ENCODE measurements around the gene SMIM31. TPM values are rescaled to one million over a fixed set of nuclear protein-coding genes. Genes with fewer than 3 reads are reported as not detected.

The SMIM31 gene
- polyA plus RNA-seq, 3 donors = not detected

DNA sequence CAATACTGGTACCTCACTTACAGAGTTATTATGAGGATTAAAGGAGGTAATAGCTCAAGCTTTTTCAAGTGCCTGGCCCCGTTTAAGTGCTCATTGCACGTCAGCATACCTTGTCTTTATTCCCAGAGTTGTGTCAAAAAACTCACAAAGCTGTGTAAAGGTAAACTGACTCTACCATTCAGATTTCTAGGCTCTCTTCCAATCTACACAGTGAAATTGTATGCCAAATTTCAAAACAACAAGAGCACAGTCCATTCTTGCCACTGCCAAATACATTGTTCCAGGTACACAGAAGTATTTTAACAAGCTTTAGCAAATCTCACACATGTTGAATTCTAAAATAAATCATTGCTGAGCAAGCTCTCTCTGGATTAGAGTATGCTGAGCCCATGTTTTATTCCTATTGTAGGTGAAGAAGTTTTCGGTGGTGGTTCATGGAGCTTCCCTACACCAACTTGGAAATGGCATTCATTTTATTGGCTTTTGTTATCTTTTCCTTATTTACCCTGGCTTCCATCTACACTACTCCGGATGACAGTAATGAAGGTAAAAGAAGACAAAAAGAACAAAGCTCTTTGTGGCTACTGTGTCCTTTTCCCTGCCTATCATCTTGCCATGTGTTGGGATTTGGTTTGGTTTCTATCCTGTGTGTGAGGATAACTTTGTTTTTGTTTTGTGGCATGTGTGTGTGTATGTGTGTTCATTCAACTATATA, 16.2 kb downstream of the SMIM31 start:
- WGBS (ENCODE audit: insufficient coverage) = 100% methylated on average over 1 of the region's 4 CpGs
- DNase-seq = no peak
- H3K27me3 Mint-ChIP-seq (ENCODE audit: low read depth in 3 of 3) = peaks cover 2 to 6% (median 5%) of the 10 kb centered on the region in 3 donors
- H3K4me1 ChIP-seq (ENCODE audit: control insufficient read depth in 1 of 2, insufficient read depth in 2 of 2, low read length in 2 of 2) = no peaks in the 10 kb centered on the region
- no peak overlapping the region for H3K27ac Mint-ChIP-seq
- no peaks in the 10 kb centered on the region for H3K9me3 Mint-ChIP-seq
- TF ChIP-seq, protein P1, sequence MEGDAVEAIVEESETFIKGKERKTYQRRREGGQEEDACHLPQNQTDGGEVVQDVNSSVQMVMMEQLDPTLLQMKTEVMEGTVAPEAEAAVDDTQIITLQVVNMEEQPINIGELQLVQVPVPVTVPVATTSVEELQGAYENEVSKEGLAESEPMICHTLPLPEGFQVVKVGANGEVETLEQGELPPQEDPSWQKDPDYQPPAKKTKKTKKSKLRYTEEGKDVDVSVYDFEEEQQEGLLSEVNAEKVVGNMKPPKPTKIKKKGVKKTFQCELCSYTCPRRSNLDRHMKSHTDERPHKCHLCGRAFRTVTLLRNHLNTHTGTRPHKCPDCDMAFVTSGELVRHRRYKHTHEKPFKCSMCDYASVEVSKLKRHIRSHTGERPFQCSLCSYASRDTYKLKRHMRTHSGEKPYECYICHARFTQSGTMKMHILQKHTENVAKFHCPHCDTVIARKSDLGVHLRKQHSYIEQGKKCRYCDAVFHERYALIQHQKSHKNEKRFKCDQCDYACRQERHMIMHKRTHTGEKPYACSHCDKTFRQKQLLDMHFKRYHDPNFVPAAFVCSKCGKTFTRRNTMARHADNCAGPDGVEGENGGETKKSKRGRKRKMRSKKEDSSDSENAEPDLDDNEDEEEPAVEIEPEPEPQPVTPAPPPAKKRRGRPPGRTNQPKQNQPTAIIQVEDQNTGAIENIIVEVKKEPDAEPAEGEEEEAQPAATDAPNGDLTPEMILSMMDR (IDR thresholded peaks at IDR 0.05) = no peak
- no peaks in the 10 kb centered on the region for H3K9me3 ChIP-seq (replicated peaks in 1 of 2; ENCODE audit: control insufficient read depth in 1 of 2, insufficient read depth in 1 of 2, low read length in 2 of 2)
- no peak overlapping the region for H3K4me3 Mint-ChIP-seq
- no peaks in the 10 kb centered on the region for H3K36me3 ChIP-seq (replicated peaks in 1 of 2; ENCODE audit: control insufficient read depth in 1 of 2, insufficient read depth in 2 of 2, low read length in 2 of 2)
- H3K4me2 ChIP-seq (replicated peaks; ENCODE audit: extremely low read depth, low read length, poor library complexity, severe bottlenecking) = no peak overlapping the region
- H3K4me1 Mint-ChIP-seq = no peaks in the 10 kb centered on the region
- intact Hi-C loops (cut with micrococcal nuclease) = no loop called here
- no peaks in the 10 kb centered on the region for H3K36me3 Mint-ChIP-seq
- H3K27me3 ChIP-seq (ENCODE audit: control insufficient read depth in 2 of 2, insufficient read depth in 2 of 2, low read length in 2 of 2) = no peaks in the 10 kb centered on the region
- H3K27ac ChIP-seq (ENCODE audit: low read depth in 1 of 2, low read length in 2 of 2) = no peak overlapping the region
- H2AFZ ChIP-seq (ENCODE audit: insufficient read depth, low read depth, low read length, poor library complexity, severe bottlenecking) = no peak overlapping the region
- no peak overlapping the region for H3K9ac ChIP-seq (ENCODE audit: insufficient read depth, low read length, poor library complexity, severe bottlenecking)
- H3K79me2 ChIP-seq (ENCODE audit: insufficient read depth, low read length) = no peaks in the 10 kb centered on the region
- no peak overlapping the region for H3K4me3 ChIP-seq (replicated peaks in 1 of 3; ENCODE audit: low read depth in 2 of 3, low read length in 3 of 3)
- H4K20me1 ChIP-seq (ENCODE audit: insufficient read depth, low read length) = no peaks in the 10 kb centered on the region

DNA sequence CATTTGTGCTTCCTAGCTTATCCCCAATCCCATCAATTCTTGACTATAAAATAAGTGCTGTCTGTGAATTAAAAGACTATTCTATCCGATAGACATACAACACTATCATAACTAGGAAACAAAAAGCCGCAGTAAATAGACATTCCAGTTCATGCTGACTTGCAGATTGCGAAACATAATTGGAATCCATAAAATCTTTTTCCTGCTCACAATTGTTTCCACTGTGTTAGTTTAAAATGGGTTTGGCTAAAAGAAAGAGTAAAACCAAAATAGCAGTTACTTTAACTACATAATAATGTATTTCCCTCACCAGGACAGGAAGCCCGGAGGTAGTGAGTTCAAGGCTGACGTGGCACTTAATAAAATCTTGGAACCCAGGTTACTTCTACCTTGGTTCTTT, 17.2 kb downstream of the SMIM31 start:
- intact Hi-C loops (cut with micrococcal nuclease) = no loop called here
- H3K4me1 Mint-ChIP-seq = no peaks in the 10 kb centered on the region

More for the DNA sequence above, 17.2 kb downstream of the SMIM31 start:
- whole genome bisulfite sequencing (ENCODE audit: insufficient coverage) = 80% methylated on average over 1 of the region's 5 CpGs
- no peak for DNase-seq
- no peak overlapping the region for H3K27ac Mint-ChIP-seq
- no peaks in the 10 kb centered on the region for H3K9me3 ChIP-seq (replicated peaks in 1 of 2; ENCODE audit: control insufficient read depth in 1 of 2, insufficient read depth in 1 of 2, low read length in 2 of 2)
- H3K9me3 Mint-ChIP-seq = no peaks in the 10 kb centered on the region
- H3K79me2 ChIP-seq (ENCODE audit: insufficient read depth, low read length) = no peaks in the 10 kb centered on the region
- no peaks in the 10 kb centered on the region for H3K36me3 ChIP-seq (replicated peaks in 1 of 2; ENCODE audit: control insufficient read depth in 1 of 2, insufficient read depth in 2 of 2, low read length in 2 of 2)
- H3K4me3 ChIP-seq (replicated peaks in 1 of 3; ENCODE audit: low read depth in 2 of 3, low read length in 3 of 3) = no peak overlapping the region
- no peak overlapping the region for H2AFZ ChIP-seq (ENCODE audit: insufficient read depth, low read depth, low read length, poor library complexity, severe bottlenecking)
- H4K20me1 ChIP-seq (ENCODE audit: insufficient read depth, low read length) = no peaks in the 10 kb centered on the region
- TF ChIP-seq, protein P1 (IDR thresholded peaks at IDR 0.05) = no peak
- H3K4me2 ChIP-seq (replicated peaks; ENCODE audit: extremely low read depth, low read length, poor library complexity, severe bottlenecking) = no peak overlapping the region
- no peaks in the 10 kb centered on the region for H3K36me3 Mint-ChIP-seq
- no peaks in the 10 kb centered on the region for H3K27me3 ChIP-seq (ENCODE audit: control insufficient read depth in 2 of 2, insufficient read depth in 2 of 2, low read length in 2 of 2)
- no peaks in the 10 kb centered on the region for H3K4me1 ChIP-seq (ENCODE audit: control insufficient read depth in 1 of 2, insufficient read depth in 2 of 2, low read length in 2 of 2)
- peaks cover 2 to 6% (median 5%) of the 10 kb centered on the region in 3 donors for H3K27me3 Mint-ChIP-seq (ENCODE audit: low read depth in 3 of 3)
- no peak overlapping the region for H3K9ac ChIP-seq (ENCODE audit: insufficient read depth, low read length, poor library complexity, severe bottlenecking)
- H3K4me3 Mint-ChIP-seq = no peak overlapping the region
- H3K27ac ChIP-seq (ENCODE audit: low read depth in 1 of 2, low read length in 2 of 2) = no peak overlapping the region
